ENCODE measurements around the gene GNPAT.

Gene GNPAT

GRCh38 chr1:231219422-231220401, 21.3 kb upstream of the GNPAT start:
- H3K4me2 ChIP-seq (ENCODE audit: low read length): no peak overlapping the region
- H3K4me3 ChIP-seq (ENCODE audit: low read depth, low read length, poor library complexity, severe bottlenecking): no peak overlapping the region
- no peaks in the 10 kb centered on the region for H3K27me3 ChIP-seq (ENCODE audit: insufficient read depth, low read length)
- H3K4me1 ChIP-seq (ENCODE audit: insufficient read depth, low read length, severe bottlenecking): peaks cover 17% of the 10 kb centered on the region
- H3K79me2 ChIP-seq (ENCODE audit: insufficient read depth, low read length): no peaks in the 10 kb centered on the region
- H3K9me2 ChIP-seq (ENCODE audit: low read depth, low read length): no peaks in the 10 kb centered on the region
- H4K20me1 ChIP-seq (ENCODE audit: insufficient read depth, low read length): no peaks in the 10 kb centered on the region
- no peak overlapping the region for H2AFZ ChIP-seq (ENCODE audit: low read length)
- TF ChIP-seq, protein P1, sequence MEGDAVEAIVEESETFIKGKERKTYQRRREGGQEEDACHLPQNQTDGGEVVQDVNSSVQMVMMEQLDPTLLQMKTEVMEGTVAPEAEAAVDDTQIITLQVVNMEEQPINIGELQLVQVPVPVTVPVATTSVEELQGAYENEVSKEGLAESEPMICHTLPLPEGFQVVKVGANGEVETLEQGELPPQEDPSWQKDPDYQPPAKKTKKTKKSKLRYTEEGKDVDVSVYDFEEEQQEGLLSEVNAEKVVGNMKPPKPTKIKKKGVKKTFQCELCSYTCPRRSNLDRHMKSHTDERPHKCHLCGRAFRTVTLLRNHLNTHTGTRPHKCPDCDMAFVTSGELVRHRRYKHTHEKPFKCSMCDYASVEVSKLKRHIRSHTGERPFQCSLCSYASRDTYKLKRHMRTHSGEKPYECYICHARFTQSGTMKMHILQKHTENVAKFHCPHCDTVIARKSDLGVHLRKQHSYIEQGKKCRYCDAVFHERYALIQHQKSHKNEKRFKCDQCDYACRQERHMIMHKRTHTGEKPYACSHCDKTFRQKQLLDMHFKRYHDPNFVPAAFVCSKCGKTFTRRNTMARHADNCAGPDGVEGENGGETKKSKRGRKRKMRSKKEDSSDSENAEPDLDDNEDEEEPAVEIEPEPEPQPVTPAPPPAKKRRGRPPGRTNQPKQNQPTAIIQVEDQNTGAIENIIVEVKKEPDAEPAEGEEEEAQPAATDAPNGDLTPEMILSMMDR (IDR thresholded peaks at IDR 0.05; ENCODE audit: low read length): no peak
- no peak for TF ChIP-seq EZH2 (IDR thresholded peaks at IDR 0.05; ENCODE audit: borderline replicate concordance, low read length)
- peaks cover 23% of the 10 kb centered on the region for H3K36me3 ChIP-seq (ENCODE audit: insufficient read depth, low read length)
- no peaks in the 10 kb centered on the region for H3K9me3 ChIP-seq (ENCODE audit: low read length)
- no peak overlapping the region for H3K27ac ChIP-seq (ENCODE audit: low read depth, low read length, poor library complexity, severe bottlenecking)
- H3F3A ChIP-seq (ENCODE audit: insufficient read depth, low read length): no peaks in the 10 kb centered on the region
- H3K9ac ChIP-seq (ENCODE audit: low read length): no peak overlapping the region

GRCh38 chr1:231220801-231221200, 20.2 kb upstream of the GNPAT start:
- Histone ChIP-seq H3K4me1 (ENCODE audit: insufficient read depth, low read length, severe bottlenecking) (peaks cover 6% of the 10 kb centered on the region), H3K4me3 (ENCODE audit: low read depth, low read length, poor library complexity, severe bottlenecking) (no peak overlapping the region), H3K9me3 (ENCODE audit: low read length) (no peaks in the 10 kb centered on the region), H3K79me2 (ENCODE audit: insufficient read depth, low read length) (no peaks in the 10 kb centered on the region), H3K36me3 (ENCODE audit: insufficient read depth, low read length) (peaks cover 34% of the 10 kb centered on the region), H3K27me3 (ENCODE audit: insufficient read depth, low read length) (no peaks in the 10 kb centered on the region), H3K27ac (ENCODE audit: low read depth, low read length, poor library complexity, severe bottlenecking) (no peak overlapping the region), H3K4me2 (ENCODE audit: low read length) (no peak overlapping the region), H3K9ac (ENCODE audit: low read length) (no peak overlapping the region), H3F3A (ENCODE audit: insufficient read depth, low read length) (no peaks in the 10 kb centered on the region), H2AFZ (ENCODE audit: low read length) (no peak overlapping the region), H3K9me2 (ENCODE audit: low read depth, low read length) (no peaks in the 10 kb centered on the region), H4K20me1 (ENCODE audit: insufficient read depth, low read length) (no peaks in the 10 kb centered on the region)
- TF ChIP-seq, protein P1 (IDR thresholded peaks at IDR 0.05; ENCODE audit: low read length): no peak
- TF ChIP-seq EZH2 (IDR thresholded peaks at IDR 0.05; ENCODE audit: borderline replicate concordance, low read length): no peak

DNA sequence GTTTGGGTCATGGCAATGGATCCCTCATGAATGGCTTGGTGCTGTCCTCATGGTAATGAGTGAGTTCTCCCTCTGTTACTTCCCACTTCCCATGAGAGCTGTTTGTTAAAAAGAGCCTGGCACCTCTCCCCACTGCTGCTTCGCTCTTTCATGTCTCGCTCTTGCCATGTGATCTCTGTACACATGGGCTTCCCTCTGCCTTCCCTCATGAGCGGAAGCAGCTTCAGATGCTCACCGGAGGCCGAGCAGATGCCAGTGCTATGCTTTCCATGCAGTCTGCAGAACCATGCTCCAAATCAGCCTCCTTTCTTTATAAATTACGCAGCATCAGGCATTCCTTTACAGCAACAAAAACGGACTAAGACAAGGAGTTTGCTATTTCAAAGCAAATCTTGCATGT, 14.9 kb upstream of the GNPAT start:
- no peak overlapping the region for H2AFZ ChIP-seq (ENCODE audit: low read length)
- H3K9me3 ChIP-seq (ENCODE audit: low read length): no peaks in the 10 kb centered on the region
- H3K27me3 ChIP-seq (ENCODE audit: insufficient read depth, low read length): no peaks in the 10 kb centered on the region
- no peaks in the 10 kb centered on the region for H3K9me2 ChIP-seq (ENCODE audit: low read depth, low read length)
- no peak overlapping the region for H3K4me2 ChIP-seq (ENCODE audit: low read length)
- H3F3A ChIP-seq (ENCODE audit: insufficient read depth, low read length): no peaks in the 10 kb centered on the region
- no peak for TF ChIP-seq EZH2 (IDR thresholded peaks at IDR 0.05; ENCODE audit: borderline replicate concordance, low read length)
- TF ChIP-seq, protein P1 (IDR thresholded peaks at IDR 0.05; ENCODE audit: low read length): no peak
- peaks cover 1% of the 10 kb centered on the region; the same call in 1 of the 2 replicates for H3K79me2 ChIP-seq (ENCODE audit: insufficient read depth, low read length)
- no peaks in the 10 kb centered on the region for H3K4me1 ChIP-seq (ENCODE audit: insufficient read depth, low read length, severe bottlenecking)
- H3K9ac ChIP-seq (ENCODE audit: low read length): no peak overlapping the region
- H3K4me3 ChIP-seq (ENCODE audit: low read depth, low read length, poor library complexity, severe bottlenecking): no peak overlapping the region
- no peak overlapping the region for H3K27ac ChIP-seq (ENCODE audit: low read depth, low read length, poor library complexity, severe bottlenecking)
- no peaks in the 10 kb centered on the region for H4K20me1 ChIP-seq (ENCODE audit: insufficient read depth, low read length)
- peaks cover 82% of the 10 kb centered on the region for H3K36me3 ChIP-seq (ENCODE audit: insufficient read depth, low read length)
